GM18909 (cell line): ENCODE results near the gene HS1BP3.

Experiments used
- ATAC-seq: cut with Tn5 transposase; IDR thresholded peaks from one replicate; pipeline ENCODE4 v1.9.1; 2021; ENCODE audit warnings: mild to moderate bottlenecking; ENCODE audit not compliant: unreplicated experiment, poor library complexity

HS1BP3 gene

DNA sequence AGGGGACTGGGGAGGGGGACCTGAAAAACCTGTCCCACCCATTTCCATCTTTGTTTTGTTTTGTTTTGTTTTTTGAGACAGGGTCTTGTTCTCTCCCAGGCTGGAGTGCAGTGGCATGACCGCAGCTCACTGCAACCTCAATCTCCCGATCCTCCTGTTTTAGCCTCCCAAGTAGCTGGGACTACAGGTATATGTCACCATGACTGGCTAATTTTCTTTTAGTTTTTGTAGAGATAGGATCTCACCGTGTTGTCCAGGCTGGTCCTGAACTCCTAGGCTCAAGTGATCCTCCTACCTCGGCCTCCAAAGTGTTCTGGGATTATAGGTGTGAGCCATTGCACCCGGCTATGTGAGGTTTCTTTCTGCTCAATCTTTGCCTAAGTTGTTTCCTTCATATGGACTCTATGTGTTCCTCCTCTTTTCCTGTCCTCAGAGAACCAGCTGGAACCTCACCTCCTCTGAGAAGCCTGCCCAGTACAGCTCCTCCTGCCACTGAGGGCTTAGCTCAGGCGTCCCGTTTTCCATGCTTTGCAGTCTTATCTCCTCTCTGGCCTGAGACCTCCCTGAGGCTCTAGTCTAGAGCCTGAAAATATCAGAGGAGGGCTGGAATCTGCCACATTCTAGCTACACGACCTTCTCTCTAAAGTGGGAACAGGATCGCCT lies 74.8 kb downstream of the HS1BP3 start:
- ATAC-seq: no peak

DNA sequence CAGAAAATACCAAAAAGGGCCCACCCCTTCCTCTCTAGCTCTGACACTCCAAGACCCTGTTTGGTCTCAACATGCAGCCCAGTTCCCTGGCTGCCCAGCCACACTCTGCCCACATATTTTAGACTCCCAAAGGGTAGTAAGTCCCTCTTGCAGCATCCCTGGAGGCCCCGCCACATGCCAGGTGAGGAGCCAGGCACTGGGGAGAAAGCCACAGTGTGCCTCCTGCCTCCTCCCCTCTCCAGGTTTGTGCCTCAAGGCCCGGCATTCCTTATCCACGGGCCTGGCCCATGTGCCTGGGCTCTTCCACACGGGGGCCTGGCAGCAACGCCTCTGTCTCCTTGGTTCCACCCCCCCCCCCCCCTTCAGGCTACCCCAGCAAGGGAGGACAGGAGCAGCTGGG lies 75.5 kb downstream of the HS1BP3 start:
- no peak for ATAC-seq

DNA sequence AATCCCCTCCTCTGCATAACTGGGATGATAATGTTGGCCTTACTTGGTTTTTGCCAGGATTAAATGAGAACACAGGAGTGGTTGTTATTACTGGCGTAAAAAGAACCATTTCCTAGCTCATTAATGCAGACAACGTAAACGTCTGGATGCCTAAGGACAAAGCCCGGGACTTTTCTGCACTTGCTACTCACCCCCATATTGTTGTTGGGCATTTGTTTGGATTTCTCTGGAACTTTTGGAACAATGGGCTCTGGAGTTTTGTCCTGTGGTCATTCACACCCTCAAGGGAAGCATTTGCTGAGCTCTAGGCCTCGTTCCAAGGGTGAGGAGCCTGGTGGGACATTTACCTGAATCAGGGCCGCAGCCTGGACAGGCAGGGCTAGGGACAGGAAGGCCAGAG lies 76.0 kb downstream of the HS1BP3 start:
- ATAC-seq: no peak

DNA sequence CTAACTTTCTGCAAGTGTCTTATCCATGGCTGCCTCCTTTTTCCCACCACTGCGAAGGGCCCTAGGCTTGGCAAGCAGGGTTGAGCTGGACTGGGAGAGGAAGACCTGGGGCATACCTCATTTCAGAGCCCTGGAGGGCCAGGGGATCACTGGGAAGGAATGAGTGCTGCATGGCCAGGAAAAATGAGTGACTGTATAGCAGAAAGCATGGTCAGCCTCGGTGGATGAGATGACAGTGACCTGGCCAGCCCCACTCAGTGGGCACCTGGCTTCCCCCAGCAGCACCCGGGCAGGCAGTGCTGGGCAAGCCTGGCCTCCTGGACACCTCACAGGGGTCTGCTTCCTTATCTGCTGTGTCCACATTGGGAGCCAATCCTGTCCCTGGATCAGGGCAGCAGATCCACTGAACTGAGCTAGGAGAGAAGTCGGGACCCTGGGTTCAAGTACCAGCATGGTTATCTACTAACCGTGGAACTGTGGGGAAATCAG lies 76.4 kb downstream of the HS1BP3 start:
- no peak for ATAC-seq

DNA sequence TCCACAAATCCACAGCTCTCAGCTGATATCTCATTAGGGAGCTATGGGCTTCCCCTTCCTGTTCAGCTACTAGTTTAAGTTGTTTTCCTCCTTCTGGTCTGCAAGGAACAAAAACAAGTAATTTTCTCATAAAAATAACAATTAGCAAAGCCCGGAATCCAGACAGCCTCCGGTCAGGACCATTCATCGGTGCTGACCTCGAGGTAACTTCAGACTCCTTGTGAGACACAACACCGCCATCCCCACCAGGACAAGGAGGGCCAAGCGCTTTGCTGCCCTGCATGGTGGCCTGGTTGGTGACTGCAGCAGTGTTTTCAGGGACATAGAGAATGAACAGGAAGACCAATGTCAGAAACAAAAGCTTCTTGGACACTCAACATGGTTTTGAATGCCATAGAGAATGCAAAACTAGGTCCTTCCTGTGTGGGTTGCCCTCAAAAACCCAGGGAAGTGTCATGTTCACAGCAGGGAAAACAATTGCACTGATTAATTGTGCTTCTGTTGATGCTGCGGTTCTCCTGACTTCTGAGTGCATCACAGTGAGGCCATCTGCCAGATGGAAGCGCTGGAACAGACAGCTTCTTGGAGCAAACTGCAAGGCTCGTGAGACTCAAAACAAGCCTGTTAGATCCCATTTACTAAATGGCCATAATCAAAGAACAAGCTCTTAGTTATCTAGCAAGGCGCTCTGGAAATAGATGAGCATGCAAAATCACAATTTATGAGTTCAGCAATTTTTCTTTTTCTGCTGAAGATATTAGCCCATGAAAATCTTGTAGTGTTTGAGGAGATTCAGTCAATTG lies 77.1 kb downstream of the HS1BP3 start:
- ATAC-seq: no peak

DNA sequence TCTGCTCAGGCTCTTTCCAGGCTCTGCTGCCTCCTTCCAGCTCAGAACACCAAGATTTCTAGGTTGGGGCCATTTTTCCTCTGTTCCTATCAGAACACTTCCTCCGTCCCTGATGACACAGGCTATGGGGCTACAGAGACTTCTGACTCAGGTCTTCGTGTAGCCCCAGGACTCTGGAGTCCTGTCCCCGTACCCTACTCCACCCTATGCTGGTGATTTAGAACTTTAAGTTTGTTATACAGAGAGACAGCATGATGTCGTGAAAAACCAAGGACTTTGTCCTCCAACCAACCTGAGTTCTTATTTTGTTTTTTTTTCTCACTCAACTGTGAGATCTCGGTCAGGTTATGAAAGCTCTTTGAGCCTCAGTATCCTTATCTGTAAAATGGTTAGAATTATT lies 78.7 kb downstream of the HS1BP3 start:
- ATAC-seq: no peak

DNA sequence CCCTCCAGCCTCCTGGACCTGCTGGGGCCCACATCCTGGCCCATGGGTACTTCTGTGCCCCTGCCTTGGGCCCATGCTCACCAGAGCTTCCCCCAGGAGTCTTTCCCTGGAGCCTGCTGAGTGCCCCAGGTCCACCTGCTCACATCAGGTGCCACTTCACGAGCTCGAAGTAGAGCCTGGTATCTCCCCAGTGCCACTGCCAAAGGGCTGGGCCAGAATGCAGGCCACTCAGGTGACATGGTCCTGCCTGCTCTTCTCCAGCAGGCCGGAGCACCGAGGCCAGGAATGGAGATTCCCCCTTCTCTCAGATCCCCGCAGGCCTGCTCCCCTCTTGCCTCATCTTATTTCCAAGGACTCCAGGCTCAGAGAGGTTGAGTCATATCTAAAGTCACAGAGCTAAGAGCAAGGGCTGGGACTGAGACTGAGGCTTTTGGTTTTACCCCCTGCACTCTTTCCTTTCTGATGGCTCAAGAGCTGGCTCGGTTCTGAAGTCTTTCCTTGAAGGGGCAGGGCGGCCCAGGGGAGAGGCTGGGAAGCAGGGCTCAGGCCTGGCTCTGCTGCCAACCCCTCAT lies 79.2 kb downstream of the HS1BP3 start:
- ATAC-seq: no peak

DNA sequence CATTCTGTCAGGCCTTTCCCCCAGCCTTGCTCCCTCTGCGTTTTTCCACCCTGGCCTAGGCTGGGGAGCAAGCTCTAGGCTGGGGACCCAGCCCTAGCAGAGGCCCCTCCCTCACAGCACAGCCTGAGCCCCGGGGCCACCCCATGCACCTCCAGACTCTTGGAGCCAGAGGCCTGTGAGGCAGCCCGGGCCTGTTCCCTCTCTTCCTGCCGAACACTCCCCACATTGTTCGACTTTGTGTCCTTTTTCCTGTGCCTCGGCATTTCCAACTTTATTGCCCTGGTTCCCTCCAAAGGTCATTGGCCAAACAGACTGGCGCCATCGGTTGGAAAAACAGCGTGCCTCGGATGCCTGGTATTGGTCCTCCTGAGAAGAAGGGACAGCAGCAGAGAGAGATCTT lies 79.7 kb downstream of the HS1BP3 start:
- ATAC-seq: no peak

DNA sequence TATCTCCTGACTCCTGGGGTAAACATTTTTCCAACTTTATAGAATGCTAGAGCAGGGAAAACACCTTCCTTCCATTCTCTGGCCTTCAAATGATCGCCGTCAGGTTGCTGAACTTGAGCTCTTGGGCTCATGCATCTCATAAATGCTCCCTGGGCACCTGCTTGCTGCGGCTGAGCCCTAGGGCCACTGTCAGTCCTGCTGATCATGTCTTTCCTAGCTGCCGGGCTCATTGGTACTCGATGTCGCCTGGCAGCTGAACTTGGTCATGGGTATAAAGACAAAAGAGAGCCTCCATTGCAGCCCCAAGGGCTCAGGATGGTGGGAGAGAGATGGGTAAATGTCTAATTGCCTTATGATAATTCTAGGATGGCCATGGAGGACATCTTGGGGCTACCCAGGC lies 80.6 kb downstream of the HS1BP3 start:
- no peak for ATAC-seq

DNA sequence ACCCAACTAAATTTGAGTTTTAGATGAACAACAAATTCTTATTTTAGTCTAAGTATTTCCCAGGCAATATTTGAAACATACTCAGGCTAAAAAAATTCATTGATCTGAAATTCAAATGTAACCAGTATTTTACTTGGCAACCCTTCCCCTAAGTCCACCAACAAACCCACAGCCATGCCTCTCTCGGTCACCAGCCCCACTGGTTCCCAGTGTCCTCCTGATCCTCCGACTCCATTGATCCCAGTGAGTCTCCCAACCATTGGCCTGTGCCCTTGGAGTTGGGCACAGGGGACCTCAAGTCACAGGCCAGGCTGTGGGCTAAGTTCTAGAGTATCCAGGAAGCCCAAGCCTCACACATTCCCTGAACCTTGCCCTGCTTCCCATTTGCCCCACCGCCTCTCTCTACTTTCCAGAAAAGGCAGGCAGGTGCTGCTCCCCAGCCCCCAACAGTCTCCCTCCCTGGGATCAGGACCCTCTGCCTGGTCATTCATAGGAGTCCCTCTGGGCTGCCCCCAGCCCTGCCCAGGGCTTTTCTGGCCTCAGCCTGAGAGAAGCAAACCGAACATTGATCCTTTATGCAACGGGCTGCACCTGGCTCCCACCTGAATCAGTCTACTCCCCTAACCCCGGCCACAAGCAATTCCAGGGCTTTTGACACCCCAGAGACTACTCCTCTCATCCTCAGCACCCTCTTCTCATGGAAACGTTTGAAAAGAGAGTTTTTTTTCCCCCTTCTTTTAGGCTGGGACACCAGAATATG lies 81.3 kb downstream of the HS1BP3 start:
- no peak for ATAC-seq

DNA sequence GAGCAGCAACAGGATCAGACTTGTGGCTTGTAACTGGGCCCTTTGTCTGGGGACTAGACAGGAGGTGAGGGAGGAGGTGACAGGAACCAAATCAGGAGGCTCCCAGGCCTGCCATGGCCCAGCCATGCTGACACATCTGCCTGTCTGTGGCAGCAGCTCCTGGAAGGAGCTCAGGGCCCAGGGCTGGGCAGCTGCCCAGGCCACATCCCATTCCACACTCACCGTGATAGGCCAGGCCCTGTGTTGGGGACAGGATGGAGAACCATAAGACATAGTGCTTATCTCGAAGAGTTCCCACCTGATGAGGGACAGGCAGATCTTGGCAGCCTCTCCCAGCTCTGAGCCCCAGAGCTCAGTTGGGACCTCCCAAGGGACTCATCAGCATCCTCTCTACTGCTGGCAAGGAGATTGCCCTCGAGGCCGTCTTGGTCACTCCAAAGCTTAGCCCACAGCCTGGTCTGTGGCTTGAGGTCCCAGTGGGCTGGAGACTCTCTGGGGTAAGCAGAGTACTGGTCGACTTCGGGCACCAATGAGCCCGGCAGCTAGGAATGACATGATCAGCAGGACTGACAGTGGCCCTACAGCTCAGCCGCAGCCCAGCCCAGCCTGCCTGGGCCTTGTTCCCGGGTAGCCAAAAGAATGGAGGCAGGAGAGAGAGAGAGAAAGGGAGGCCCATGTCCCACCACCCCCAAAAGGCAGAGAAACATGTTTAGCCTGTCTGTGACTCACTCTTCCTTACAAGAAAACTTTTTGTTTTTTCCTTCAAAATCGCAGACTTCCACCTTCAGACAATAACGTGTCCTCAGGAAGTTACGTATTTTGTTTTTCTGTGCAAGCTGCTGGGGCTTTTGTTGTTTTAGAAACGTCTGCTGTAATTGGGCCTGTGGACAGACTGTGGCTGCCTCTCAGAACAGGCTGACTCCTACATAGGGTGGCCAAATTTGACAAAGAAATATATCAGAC lies 82.1 kb downstream of the HS1BP3 start:
- ATAC-seq: no peak

DNA sequence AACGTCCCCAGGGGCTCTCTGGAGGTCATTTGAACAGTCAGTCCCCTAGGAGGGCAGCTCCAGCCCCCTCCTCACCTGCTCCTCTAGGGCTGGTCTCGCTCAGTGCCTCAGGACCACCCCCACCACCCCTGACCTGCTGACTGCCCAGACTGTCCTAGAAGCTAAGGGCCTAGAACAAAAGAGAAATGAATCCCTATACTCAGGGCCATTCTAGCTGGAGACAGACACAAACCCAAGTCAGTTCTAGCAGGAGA lies 83.0 kb downstream of the HS1BP3 start:
- no peak for ATAC-seq
